SK-N-SH (cell line): ENCODE measurements around the gene DNM2. TPM values are rescaled to one million over a fixed set of nuclear protein-coding genes. Genes with fewer than 3 reads are reported as not detected.

Source experiments
- CTCF ChIA-PET: fragments of 300-600, 350-600 bp; formaldehyde crosslinking; extraction: SDS; loops from one replicate; lab custom pipeline; 2021; lab: Yijun Ruan, JAX
- POLR2A ChIA-PET: fragments of 350-600 bp; sonication (Branson Sonifier 250); formaldehyde crosslinking; extraction: SDS; loops from one replicate; lab custom pipeline; 2020; ENCODE audit warnings: antibody characterized with exemption, inconsistent platforms; lab: Yijun Ruan, JAX
- DNase-seq: peaks from one replicate; pipeline ENCODE4 v3.0.0; 2012
- H2AFZ ChIP-seq: fragments of 200-600 bp; sonication (generic); 2 replicates; pipeline ENCODE4 v1.8.1; 2016; ENCODE audit warnings: antibody characterized with exemption, mild to moderate bottlenecking, low read depth
- H3F3A ChIP-seq: fragments of 200-600 bp; sonication (generic); replicated peaks from 2 replicates; pipeline ENCODE3; 2016; ENCODE audit warnings: antibody characterized with exemption, mild to moderate bottlenecking; ENCODE audit not compliant: insufficient read depth
- H3K27ac ChIP-seq, 2 experiments: fragments of 200-500 bp in 1 of 2; fragments of 200-600 bp in 1 of 2; sonication (Bioruptor generic) in 1 of 2; sonication (generic), shearing (Covaris generic) in 1 of 2; 2 replicates each; pipeline versions ENCODE4 v1.5.1 to v1.6.1; 2014 to 2016; ENCODE audit warnings: low read depth in 2 of 2, inconsistent platforms in 1 of 2, low read length in 1 of 2, mild to moderate bottlenecking in 1 of 2, mixed read lengths in 1 of 2
- H3K27me3 ChIP-seq: fragments of 200-600 bp; sonication (generic), shearing (Covaris generic); 2 replicates; pipeline ENCODE4 v1.6.1; 2016; ENCODE audit warnings: mixed run types; ENCODE audit not compliant: insufficient read depth
- H3K36me3 ChIP-seq, 2 experiments: fragments of 200-500 bp in 1 of 2; fragments of 200-600 bp in 1 of 2; sonication (Bioruptor generic) in 1 of 2; sonication (generic) in 1 of 2; replicated peaks in 1 of 2; 2 replicates each; pipeline versions ENCODE3 to v1.5.1; 2014 to 2016; ENCODE audit warnings: low read length in 1 of 2, mild to moderate bottlenecking in 1 of 2; ENCODE audit not compliant: insufficient read depth in 2 of 2, control insufficient read depth in 1 of 2
- H3K4me1 ChIP-seq, 2 experiments: fragments of 200-500 bp in 1 of 2; fragments of 200-600 bp in 1 of 2; sonication (Bioruptor generic) in 1 of 2; sonication (generic), shearing (Covaris generic) in 1 of 2; 2 replicates each; pipeline versions ENCODE4 v1.5.1 to v1.6.1; 2014 to 2016; ENCODE audit warnings: low read depth in 1 of 2, low read length in 1 of 2, mixed run types in 1 of 2; ENCODE audit not compliant: insufficient read depth in 2 of 2, control insufficient read depth in 1 of 2
- H3K4me2 ChIP-seq: fragments of 200-600 bp; sonication (generic), shearing (Covaris generic); 2 replicates; pipeline ENCODE4 v1.6.1; 2017; ENCODE audit warnings: mixed run types
- H3K4me3 ChIP-seq, 2 experiments: fragments of 200-500 bp in 1 of 2; fragments of 200-600 bp in 1 of 2; sonication (Bioruptor generic) in 1 of 2; sonication (generic), shearing (Covaris generic) in 1 of 2; 2 replicates each; pipeline versions ENCODE4 v1.5.1 to v1.8.1; 2014 to 2016; ENCODE audit warnings: low read depth in 2 of 2, inconsistent platforms in 1 of 2, low read length in 1 of 2, mild to moderate bottlenecking in 1 of 2, mixed read lengths in 1 of 2, moderate library complexity in 1 of 2
- H3K79me2 ChIP-seq: fragments of 200-600 bp; sonication (generic); 2 replicates; pipeline ENCODE4 v1.8.1; 2017; ENCODE audit warnings: mild to moderate bottlenecking; ENCODE audit not compliant: insufficient read depth
- H3K9ac ChIP-seq: fragments of 200-600 bp; sonication (generic); 2 replicates; pipeline ENCODE4 v1.6.1; 2017; ENCODE audit warnings: mixed run types
- H3K9me2 ChIP-seq: fragments of 200-600 bp; sonication (generic); 2 replicates; pipeline ENCODE4 v1.6.1; 2017; ENCODE audit warnings: mixed run types
- H3K9me3 ChIP-seq: fragments of 200-600 bp; sonication (generic); 2 replicates; pipeline ENCODE4 v1.6.1; 2017; ENCODE audit warnings: mixed run types, mild to moderate bottlenecking, moderate library complexity
- H4K20me1 ChIP-seq: fragments of 200-600 bp; sonication (generic); 2 replicates; pipeline ENCODE4 v1.6.1; 2017; ENCODE audit warnings: mild to moderate bottlenecking, mixed run types; ENCODE audit not compliant: insufficient read depth
- CHD2 ChIP-seq: fragments of 150-350 bp; IDR thresholded peaks from 2 replicates; pipeline ENCODE4 v1.6.1; 2018; ENCODE audit warnings: low read length; ENCODE audit not compliant: partially characterized antibody
- CTCF ChIP-seq: fragments of 200-600 bp; sonication (generic); IDR thresholded peaks from 2 replicates; pipeline ENCODE4 v1.6.1; 2017; ENCODE audit warnings: antibody characterized with exemption, mild to moderate bottlenecking, moderate library complexity
- ELF1 ChIP-seq: IDR thresholded peaks from 2 replicates; pipeline ENCODE4 v1.4.0; 2012
- FOSL2 ChIP-seq: IDR thresholded peaks from 2 replicates; pipeline ENCODE4 v1.4.0; 2012; ENCODE audit warnings: low read depth, mild to moderate bottlenecking, moderate library complexity, borderline replicate concordance
- FOXJ3 ChIP-seq: sonication (generic); formaldehyde crosslinking; IDR thresholded peaks from 2 replicates; pipeline ENCODE4 v1.5.1; 2020; ENCODE audit warnings: mild to moderate bottlenecking, missing genetic modification reagents
- GABPA ChIP-seq: IDR thresholded peaks from 2 replicates; pipeline ENCODE4 v1.4.0; 2012; ENCODE audit warnings: low read depth, mild to moderate bottlenecking
- GATA2 ChIP-seq: sonication (generic); formaldehyde crosslinking; IDR thresholded peaks from 2 replicates; pipeline ENCODE4 v1.5.0; 2020; ENCODE audit warnings: mild to moderate bottlenecking, missing genetic modification reagents
- JUND ChIP-seq: IDR thresholded peaks from 2 replicates; pipeline ENCODE4 v1.4.0; 2012
- MAX ChIP-seq: IDR thresholded peaks from 2 replicates; pipeline ENCODE4 v1.4.0; 2012; ENCODE audit warnings: low read depth
- MXI1 ChIP-seq: IDR thresholded peaks from 2 replicates; pipeline ENCODE4 v1.6.1; 2012; ENCODE audit warnings: mild to moderate bottlenecking, low read depth, low read length, improper control_type of control experiment
- NFIC ChIP-seq: IDR thresholded peaks from 2 replicates; pipeline ENCODE4 v1.4.0; 2012; ENCODE audit warnings: borderline replicate concordance
- NRF1 ChIP-seq: IDR thresholded peaks from 2 replicates; pipeline ENCODE4 v1.6.1; 2012; ENCODE audit warnings: low read depth, mild to moderate bottlenecking, low read length
- PBX3 ChIP-seq: IDR thresholded peaks from 2 replicates; pipeline ENCODE4; 2012
- POLR2AphosphoS5 ChIP-seq: IDR thresholded peaks from 2 replicates; pipeline ENCODE4 v1.6.1; 2012; ENCODE audit warnings: low read depth, low read length
- RCOR1 ChIP-seq: fragments of 150-350 bp; IDR thresholded peaks from 2 replicates; pipeline ENCODE4 v1.6.1; 2017; ENCODE audit warnings: antibody characterized with exemption, low read length
- REST ChIP-seq: IDR thresholded peaks from 2 replicates; pipeline ENCODE4 v1.6.1; 2012; ENCODE audit warnings: mild to moderate bottlenecking, low read depth, low read length, moderate library complexity
- RFX5 ChIP-seq: IDR thresholded peaks from 2 replicates; pipeline ENCODE4 v1.6.1; 2012; ENCODE audit warnings: mild to moderate bottlenecking, improper control_type of control experiment, low read length
- RXRA ChIP-seq: IDR thresholded peaks from 2 replicates; pipeline ENCODE4 v1.4.0; 2012; ENCODE audit warnings: low read depth, mild to moderate bottlenecking, borderline replicate concordance
- TAF1 ChIP-seq: IDR thresholded peaks from 2 replicates; pipeline ENCODE4 v1.6.1; 2012; ENCODE audit warnings: low read depth, mild to moderate bottlenecking, low read length, moderate library complexity, borderline replicate concordance
- USF2 ChIP-seq: fragments of 150-350 bp; IDR thresholded peaks from 2 replicates; pipeline ENCODE4 v1.6.1; 2017; ENCODE audit warnings: antibody characterized with exemption, low read length, low read depth, borderline replicate concordance
- WGBS: methylation state at CpG from one replicate; pipeline ENCODE4 v1.1.6; 2017; ENCODE audit warnings: low lambda C conversion rate; 5-methylcytosine and 5-hydroxymethylcytosine counted together
- polyA plus RNA-seq, 3 experiments: library from polyadenylated mRNA; depleted of rRNA; stranded (reverse); fragments of >200 nt; gene quantifications; 2 replicates each; pipeline ENCODE4 v1.2.3, GENCODE V29; 2012

Gene DNM2
- polyA plus RNA-seq, 1 of the 3 experiments (the other 2 are of a cell fraction) = 52.5 TPM

GRCh38 chr19:10764340-10764894 lies 46.5 kb downstream of the DNM2 start:
- peaks cover 59% of the 10 kb centered on the region for H3K79me2 ChIP-seq
- no peak overlapping the region for H3K27ac ChIP-seq
- WGBS = 85% methylated on average over 7 of the region's 9 CpGs
- no peak overlapping the region for H3K9ac ChIP-seq
- H3F3A ChIP-seq = peaks cover 3% of the 10 kb centered on the region
- no peak overlapping the region for H3K4me3 ChIP-seq
- POLR2A ChIA-PET = interaction anchor here (0.9 kb wide), 1 partner anchor 10 kb away, joined by 3 read pairs; no protein-coding TSS in a partner anchor
- CTCF ChIA-PET = interaction anchor here (0.9 to 7.9 kb wide), 5 partner anchors 15 to 101 kb away, joined by 3 to 74 read pairs (median 12); partner anchors contain the start of gene DNM2
- peaks cover 11 to 34% of the 10 kb centered on the region in 2 experiments; a peak in 3 of 4 replicates for H3K4me1 ChIP-seq
- TF ChIP-seq POLR2AphosphoS5 = no peak
- TF ChIP-seq NFIC = no peak
- no peak for TF ChIP-seq GABPA
- TF ChIP-seq RXRA = no peak
- no peak for TF ChIP-seq ELF1
- no peak for TF ChIP-seq JUND
- no peak for TF ChIP-seq NRF1
- no peak for TF ChIP-seq REST
- H4K20me1 ChIP-seq = peaks cover 36% of the 10 kb centered on the region
- no peak overlapping the region for H3K4me2 ChIP-seq
- H2AFZ ChIP-seq = no peak overlapping the region
- no peaks in the 10 kb centered on the region for H3K9me2 ChIP-seq
- no peaks in the 10 kb centered on the region for H3K9me3 ChIP-seq
- H3K36me3 ChIP-seq = peaks cover 4 to 5% of the 10 kb centered on the region in 2 experiments
- H3K27me3 ChIP-seq = no peaks in the 10 kb centered on the region
- DNase-seq = no peak

- ChIA-PET CTCF (interaction anchor here (0.5 to 7.9 kb wide), 8 partner anchors 11 to 99 kb away, joined by 3 to 74 read pairs (median 4); partner anchors contain the start of genes DNM2 and TMED1), POLR2A (interaction anchor here (0.6 to 1.1 kb wide), 2 partner anchors 36 to 48 kb away, joined by 3 to 5 read pairs; partner anchors contain the start of gene DNM2)
- no peak for TF ChIP-seq RCOR1
- no peak for TF ChIP-seq FOXJ3 (CRISPR knock-in tag)
- no peak for TF ChIP-seq MXI1
- no peak for TF ChIP-seq FOSL2
- no peak for TF ChIP-seq USF2
- no peak for TF ChIP-seq CTCF
- no peak for TF ChIP-seq GATA2
- TF ChIP-seq MAX = no peak
- TF ChIP-seq PBX3 = no peak
- TF ChIP-seq CHD2 = no peak
- TF ChIP-seq RFX5 = no peak
- no peak for TF ChIP-seq TAF1
- no peak for TF ChIP-seq POLR2AphosphoS5
- peaks cover 35% of the 10 kb centered on the region for H4K20me1 ChIP-seq
- no peak for DNase-seq
- peak overlapping the region in 1 of 2 experiments; percentile 65; a peak in 3 of 4 replicates for H3K27ac ChIP-seq
- peaks cover 3 to 4% of the 10 kb centered on the region in 2 experiments for H3K36me3 ChIP-seq
- H3K4me1 ChIP-seq = peaks cover 17 to 39% of the 10 kb centered on the region in 2 experiments
- peak overlapping the region; percentile 20 for H3K4me2 ChIP-seq
- H3K27me3 ChIP-seq = no peaks in the 10 kb centered on the region
- H3K9me2 ChIP-seq = no peaks in the 10 kb centered on the region
- H2AFZ ChIP-seq = no peak overlapping the region
- WGBS = 85% methylated on average over 9 of the region's 9 CpGs
- no peak overlapping the region for H3K9ac ChIP-seq
- no peaks in the 10 kb centered on the region for H3F3A ChIP-seq
- H3K79me2 ChIP-seq = peaks cover 59% of the 10 kb centered on the region
- no peak overlapping the region for H3K4me3 ChIP-seq
- no peaks in the 10 kb centered on the region for H3K9me3 ChIP-seq
Measured at GRCh38 chr19:10766049-10766623, 48.3 kb downstream of the DNM2 start.
